HEK293T (cell line): ENCODE results near the gene CELSR1.

Source experiments
- CTCF ChIA-PET: fragments of 350-600 bp; formaldehyde crosslinking; extraction: SDS; loops from one replicate; lab custom pipeline; 2021; ENCODE audit warnings: antibody characterized with exemption, inconsistent platforms; lab: Yijun Ruan, JAX
- POLR2A ChIA-PET: fragments of 350-600 bp; formaldehyde crosslinking; extraction: SDS; loops from one replicate; lab custom pipeline; 2020; ENCODE audit warnings: antibody characterized with exemption, inconsistent platforms; lab: Yijun Ruan, JAX
- DNase-seq: peaks from one replicate; pipeline ENCODE4 v3.0.0; 2012; ENCODE audit warnings: mixed read lengths; ENCODE audit errors: extremely low spot score
- ARNT ChIP-seq: fragments of 450-650 bp; IDR thresholded peaks from 2 replicates; pipeline ENCODE4 v1.6.1; 2017; ENCODE audit warnings: mild to moderate bottlenecking
- BHLHE40 ChIP-seq: fragments of 450-650 bp; IDR thresholded peaks from 2 replicates; pipeline ENCODE4 v1.6.1; 2016; ENCODE audit warnings: mild to moderate bottlenecking, moderate library complexity, borderline replicate concordance
- CTBP1 ChIP-seq: fragments of 450-650 bp; IDR thresholded peaks from 2 replicates; pipeline ENCODE4 v1.6.1; 2016; ENCODE audit warnings: borderline replicate concordance
- ELF4 ChIP-seq: fragments of 450-650 bp; IDR thresholded peaks from 2 replicates; pipeline ENCODE4 v1.6.1; 2017; ENCODE audit warnings: antibody characterized with exemption
- FOXA1 ChIP-seq: fragments of 450-650 bp; IDR thresholded peaks from 2 replicates; pipeline ENCODE4 v1.6.1; 2016; ENCODE audit warnings: mild to moderate bottlenecking
- FOXK2 ChIP-seq: fragments of 450-650 bp; IDR thresholded peaks from 2 replicates; pipeline ENCODE4 v1.6.1; 2016; ENCODE audit warnings: mild to moderate bottlenecking
- FOXM1 ChIP-seq: fragments of 450-650 bp; IDR thresholded peaks from 2 replicates; pipeline ENCODE4 v1.6.1; 2017; ENCODE audit warnings: mild to moderate bottlenecking, borderline replicate concordance
- HDGF ChIP-seq: fragments of 450-650 bp; IDR thresholded peaks from 2 replicates; pipeline ENCODE4 v1.6.1; 2017; ENCODE audit warnings: antibody characterized with exemption, borderline replicate concordance
- L3MBTL2 ChIP-seq: fragments of 450-650 bp; conservative IDR thresholded peaks from 2 replicates; pipeline ENCODE4 v1.6.1; 2016; ENCODE audit warnings: mild to moderate bottlenecking
- LEF1 ChIP-seq: fragments of 450-650 bp; IDR thresholded peaks from 2 replicates; pipeline ENCODE4 v1.6.1; 2017; ENCODE audit warnings: mild to moderate bottlenecking, borderline replicate concordance
- NFRKB ChIP-seq: fragments of 450-650 bp; IDR thresholded peaks from 2 replicates; pipeline ENCODE4 v1.6.1; 2016; ENCODE audit warnings: mild to moderate bottlenecking, moderate library complexity
- SP1 ChIP-seq: fragments of 450-650 bp; IDR thresholded peaks from 2 replicates; pipeline ENCODE4 v1.6.1; 2017
- SUZ12 ChIP-seq: fragments of 450-650 bp; IDR thresholded peaks from 2 replicates; pipeline ENCODE4 v1.6.1; 2016; ENCODE audit warnings: mild to moderate bottlenecking
- TARDBP ChIP-seq: fragments of 450-650 bp; IDR thresholded peaks from 2 replicates; pipeline ENCODE4 v1.6.1; 2016
- ZNF384 ChIP-seq: fragments of 450-650 bp; IDR thresholded peaks from 2 replicates; pipeline ENCODE4 v1.6.1; 2016
- TF ChIP-seq, protein P1 (sequence below): fragments of 450-650 bp; IDR thresholded peaks from 2 replicates; pipeline ENCODE4 v1.6.1; 2016

The CELSR1 gene

DNA sequence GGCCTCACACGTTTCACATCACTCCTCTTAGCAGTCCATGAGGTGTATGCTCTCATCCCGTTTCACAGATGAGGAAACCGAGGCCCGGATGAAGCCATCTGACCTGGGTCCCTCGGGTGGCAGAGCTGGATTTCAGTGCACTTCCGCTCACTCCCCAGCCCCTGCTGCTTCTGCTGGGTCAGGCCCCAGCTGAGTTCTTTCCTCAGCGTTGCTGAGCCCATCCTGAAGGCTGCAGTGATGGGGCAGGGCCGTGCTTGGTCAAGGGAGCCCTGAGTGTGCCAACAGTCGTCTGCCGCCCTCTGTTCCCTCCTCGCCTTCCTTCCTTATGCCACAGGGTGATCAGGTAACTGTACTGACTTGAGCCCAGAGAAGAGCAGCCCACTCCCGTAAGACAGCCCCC is 189.8 kb downstream of the CELSR1 start:
- TF ChIP-seq CTBP1, result no peak
- TF ChIP-seq FOXM1, result no peak
- TF ChIP-seq ARNT, result no peak
- TF ChIP-seq BHLHE40, result no peak
- no peak for TF ChIP-seq HDGF
- TF ChIP-seq FOXK2, result no peak
- no peak for TF ChIP-seq LEF1
- ChIA-PET POLR2A (no interaction called here), CTCF (no interaction called here)
- DNase-seq, result no peak

DNA sequence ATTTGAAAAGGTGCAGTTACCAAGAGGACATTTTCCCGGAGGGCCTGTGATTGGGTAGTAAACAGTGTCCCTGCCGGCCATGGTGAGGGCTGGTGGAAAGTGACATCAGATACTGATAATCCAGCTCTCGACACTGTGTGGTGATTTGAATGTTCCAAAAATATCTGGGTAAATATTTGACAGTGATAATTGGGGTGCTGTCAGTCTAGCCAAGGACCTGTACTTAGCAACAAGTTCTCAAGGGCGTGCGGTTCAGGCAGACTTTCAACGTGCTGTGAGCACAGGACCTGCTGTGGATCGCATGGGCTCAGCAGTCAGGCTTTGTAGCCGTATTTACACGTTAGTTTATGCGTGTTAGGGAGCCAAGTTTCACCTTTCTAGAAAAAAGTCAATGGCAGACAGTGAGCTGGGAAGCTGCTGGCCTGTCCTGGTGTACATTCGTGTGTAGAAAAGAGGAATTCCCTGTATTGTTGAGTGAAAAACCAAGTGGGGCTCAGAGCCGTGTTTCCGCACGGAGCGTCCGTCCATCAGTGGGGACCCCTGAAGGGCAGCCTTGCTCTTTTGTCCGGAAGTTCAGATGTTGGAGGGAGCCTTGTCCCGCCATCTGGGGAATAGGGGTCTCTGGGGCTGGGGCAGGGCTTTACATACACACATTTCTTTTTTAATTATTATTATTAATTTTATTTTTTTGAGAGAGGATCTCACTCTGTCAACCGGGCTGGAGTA is 190.6 kb downstream of the CELSR1 start:
- no peak for DNase-seq
- TF ChIP-seq ELF4 (no peak), ARNT (no peak), BHLHE40 (no peak), SP1 (no peak)
- POLR2A ChIA-PET, result no interaction called here
- CTCF ChIA-PET, result no interaction called here

DNA sequence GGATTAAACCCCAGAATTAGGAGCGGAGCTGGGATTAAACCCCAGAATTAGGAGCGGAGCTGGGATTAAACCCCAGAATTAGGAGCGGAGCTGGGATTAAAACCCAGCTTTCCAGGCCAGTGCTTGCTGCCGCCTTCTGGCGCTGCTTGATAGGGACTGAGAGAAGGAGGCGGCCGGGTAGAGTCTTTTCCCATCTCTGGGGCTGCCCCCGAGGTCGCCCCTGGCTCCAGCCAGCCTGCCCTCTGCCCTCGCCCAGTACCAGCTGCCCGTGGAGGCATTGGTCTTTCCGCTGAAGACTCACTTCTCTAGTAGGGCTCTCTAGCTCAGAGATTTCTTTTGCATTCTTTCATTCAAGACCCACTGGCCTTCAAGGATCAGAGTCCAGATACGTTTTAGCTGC is 196.7 kb downstream of the CELSR1 start:
- ChIA-PET CTCF (interaction anchor here (0.7 kb wide), 1 partner anchor 210 kb away, joined by 3 read pairs; no protein-coding TSS in a partner anchor), POLR2A (interaction anchor here (0.9 to 1.1 kb wide), 2 partner anchors 16 to 18 kb away, joined by 3 to 4 read pairs; no protein-coding TSS in a partner anchor)
- TF ChIP-seq ELF4 (no peak), LEF1 (no peak), ZNF384 (no peak), L3MBTL2 (no peak), TARDBP (no peak), NFRKB (no peak), SP1 (no peak), CTBP1 (no peak), FOXK2 (no peak), FOXA1 (no peak), FOXM1 (no peak), HDGF (no peak), BHLHE40 (no peak), SUZ12 (no peak)
- TF ChIP-seq, protein P1, sequence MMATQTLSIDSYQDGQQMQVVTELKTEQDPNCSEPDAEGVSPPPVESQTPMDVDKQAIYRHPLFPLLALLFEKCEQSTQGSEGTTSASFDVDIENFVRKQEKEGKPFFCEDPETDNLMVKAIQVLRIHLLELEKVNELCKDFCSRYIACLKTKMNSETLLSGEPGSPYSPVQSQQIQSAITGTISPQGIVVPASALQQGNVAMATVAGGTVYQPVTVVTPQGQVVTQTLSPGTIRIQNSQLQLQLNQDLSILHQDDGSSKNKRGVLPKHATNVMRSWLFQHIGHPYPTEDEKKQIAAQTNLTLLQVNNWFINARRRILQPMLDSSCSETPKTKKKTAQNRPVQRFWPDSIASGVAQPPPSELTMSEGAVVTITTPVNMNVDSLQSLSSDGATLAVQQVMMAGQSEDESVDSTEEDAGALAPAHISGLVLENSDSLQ, result no peak
- no peak for DNase-seq

DNA sequence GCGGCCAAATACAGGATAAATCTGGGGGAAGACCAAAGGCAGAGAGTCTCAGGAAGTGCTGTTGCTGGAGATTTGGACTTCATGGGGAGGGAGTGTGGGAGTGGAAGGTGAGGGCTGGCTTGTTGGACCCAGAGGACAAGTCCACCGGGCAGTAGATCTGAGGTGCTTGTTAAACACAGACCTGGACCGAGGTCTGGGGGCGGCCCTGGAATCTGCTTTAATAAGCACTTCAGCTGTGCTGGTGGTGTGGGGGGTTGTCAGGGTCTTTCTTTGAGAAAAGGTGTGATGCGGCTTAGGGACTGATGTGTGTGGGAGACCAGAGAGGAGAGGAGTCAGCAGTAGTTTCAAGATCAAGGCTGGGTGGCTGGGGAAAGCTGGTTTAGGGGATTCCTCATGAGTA is 197.5 kb downstream of the CELSR1 start:
- DNase-seq, result no peak
- ChIA-PET CTCF (no interaction called here), POLR2A (interaction anchor here (0.9 to 1.1 kb wide), 2 partner anchors 17 to 19 kb away, joined by 3 to 4 read pairs; no protein-coding TSS in a partner anchor)
- no peak for TF ChIP-seq CTBP1

DNA sequence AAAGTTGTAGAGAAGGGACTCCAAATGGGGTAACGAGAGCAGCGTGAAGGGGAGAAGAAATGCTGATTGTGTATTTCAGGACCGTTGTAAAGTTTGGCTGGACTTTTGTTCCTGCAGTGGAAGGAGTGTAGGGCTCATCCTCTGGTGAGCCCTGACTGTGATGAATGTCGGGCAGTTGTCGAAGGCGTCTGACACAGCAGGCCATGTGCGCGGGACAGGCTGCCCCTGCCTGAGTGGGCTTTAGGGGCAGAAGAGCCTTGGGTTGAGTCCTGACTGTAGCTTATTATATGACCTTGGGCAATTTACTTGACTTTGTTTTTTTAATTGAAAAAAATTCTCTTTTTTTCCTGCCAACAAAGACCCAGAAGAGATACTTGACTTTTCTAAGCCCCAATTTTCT is 198.8 kb downstream of the CELSR1 start:
- CTCF ChIA-PET, result no interaction called here
- POLR2A ChIA-PET, result no interaction called here
- no peak for TF ChIP-seq L3MBTL2
- TF ChIP-seq LEF1, result no peak
- no peak for TF ChIP-seq CTBP1
- no peak for DNase-seq

DNA sequence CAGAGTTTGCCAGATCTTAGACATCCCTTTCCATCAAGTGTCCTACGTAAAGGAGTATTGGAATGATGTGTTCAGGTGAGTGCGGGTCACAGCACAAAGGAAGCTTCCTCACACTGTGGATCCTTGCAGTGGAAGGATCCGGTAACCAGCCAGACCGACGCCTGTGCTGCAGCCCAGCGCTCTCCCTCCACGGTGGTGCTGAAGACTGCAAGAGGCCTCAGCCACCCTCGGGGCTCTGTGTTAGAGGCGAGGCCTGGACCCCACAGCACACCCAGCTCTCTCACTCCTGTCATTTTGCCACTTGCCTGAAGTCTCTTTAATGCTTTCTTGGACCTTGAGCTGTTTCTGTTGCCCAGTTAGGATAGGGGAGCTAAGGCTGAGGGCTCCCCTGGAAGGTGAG is 199.6 kb downstream of the CELSR1 start:
- CTCF ChIA-PET, result no interaction called here
- POLR2A ChIA-PET, result no interaction called here

DNA sequence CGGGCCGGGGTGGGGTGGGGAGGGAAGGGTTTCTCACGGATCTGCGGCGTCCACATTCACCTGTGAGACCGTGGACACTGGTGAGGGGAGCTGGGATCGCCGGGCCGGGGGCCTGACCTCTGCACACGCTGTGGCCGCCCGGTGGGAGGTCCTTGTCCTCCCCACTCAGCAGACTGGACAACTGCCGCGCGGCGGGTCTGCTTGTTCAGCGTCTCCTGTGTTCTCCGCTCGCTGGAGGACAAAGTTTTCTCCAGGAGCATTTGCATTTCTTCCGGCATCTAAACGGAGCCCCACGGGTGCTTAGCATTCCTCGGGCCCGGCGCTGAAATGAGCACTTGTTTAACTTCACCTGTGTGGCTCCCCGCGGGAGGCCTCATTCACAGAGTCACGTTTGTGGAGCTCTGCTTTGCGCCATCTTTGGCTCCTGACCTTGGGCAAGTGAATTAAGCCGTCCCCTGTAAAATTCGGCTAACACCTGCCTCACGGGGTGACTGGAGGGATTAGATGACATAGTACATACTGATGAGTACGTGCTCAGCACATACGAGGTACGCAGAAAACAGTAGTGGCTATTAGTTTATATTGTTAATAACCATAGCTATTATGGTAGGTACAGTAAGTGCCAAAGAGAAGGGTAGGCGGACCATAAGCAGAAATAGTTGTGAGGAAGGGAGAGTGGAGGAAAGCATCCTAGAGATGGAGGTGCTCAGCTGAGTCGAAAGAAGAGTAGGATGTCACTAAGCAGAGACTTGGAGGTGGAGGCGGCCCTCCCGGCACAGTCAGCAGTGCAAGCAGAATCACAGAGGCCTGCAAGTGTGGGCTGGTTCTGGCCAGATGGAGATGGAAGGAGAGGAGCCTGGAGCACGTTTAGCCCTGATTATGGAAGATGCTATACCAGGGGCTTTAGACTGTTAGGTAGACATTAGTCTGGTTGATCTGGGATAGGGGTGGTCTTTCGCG is 201.0 kb downstream of the CELSR1 start:
- DNase-seq, result no peak
- ChIA-PET POLR2A (interaction anchor here (0.5 to 2.1 kb wide), 17 partner anchors 8 to 309 kb away, joined by 3 to 6 read pairs (median 3); partner anchors contain the start of genes CDPF1 and GTSE1), CTCF (interaction anchor here (0.7 kb wide), 1 partner anchor 220 kb away, joined by 3 read pairs; no protein-coding TSS in a partner anchor)
- TF ChIP-seq ARNT (0 out of 2 replicates have a peak, but pooled peaks have one; percentile 56), TARDBP (no peak)

More for the DNA sequence above, 199.6 kb downstream of the CELSR1 start:
- no peak for DNase-seq
- no peak for TF ChIP-seq NFRKB
- no peak for TF ChIP-seq FOXA1
- no peak for TF ChIP-seq FOXK2
- no peak for TF ChIP-seq TARDBP
- TF ChIP-seq HDGF, result no peak
- TF ChIP-seq SUZ12, result no peak
- TF ChIP-seq FOXM1, result no peak
- no peak for TF ChIP-seq LEF1
- no peak for TF ChIP-seq L3MBTL2
- no peak for TF ChIP-seq ELF4
- TF ChIP-seq CTBP1, result no peak
- no peak for TF ChIP-seq BHLHE40
- TF ChIP-seq ZNF384, result no peak
